OCI-LY1 (cell line): ENCODE measurements around the gene GZF1.

ENCODE experiments used
- H2AFZ ChIP-seq: fragments of 200-600 bp; sonication (generic), shearing (Covaris generic); 2 replicates; pipeline ENCODE4 v1.6.0; 2014; ENCODE audit warnings: antibody characterized with exemption, mild to moderate bottlenecking, low read length
- H3F3A ChIP-seq: fragments of 200-600 bp; sonication (generic), shearing (Covaris generic); 2 replicates; pipeline ENCODE4 v1.6.0; 2014; ENCODE audit warnings: mild to moderate bottlenecking, antibody characterized with exemption, low read length, moderate library complexity; ENCODE audit not compliant: insufficient read depth
- H3K27ac ChIP-seq: fragments of 200-600 bp; sonication (generic); 2 replicates; pipeline ENCODE4 v1.5.1; 2014; ENCODE audit warnings: low read length, mixed run types, mild to moderate bottlenecking, low read depth; ENCODE audit not compliant: poor library complexity, severe bottlenecking
- H3K27me3 ChIP-seq: fragments of 200-600 bp; sonication (generic); 2 replicates; pipeline ENCODE4 v1.6.0; 2014; ENCODE audit warnings: antibody characterized with exemption, mild to moderate bottlenecking, low read length, moderate library complexity; ENCODE audit not compliant: insufficient read depth
- H3K36me3 ChIP-seq: fragments of 200-600 bp; sonication (generic); 2 replicates; pipeline ENCODE4 v1.6.1; 2014; ENCODE audit warnings: mild to moderate bottlenecking, antibody characterized with exemption, low read length, moderate library complexity, mixed read lengths; ENCODE audit not compliant: insufficient read depth
- H3K4me1 ChIP-seq: fragments of 200-600 bp; sonication (generic); 2 replicates; pipeline ENCODE4 v1.5.1; 2014; ENCODE audit warnings: mild to moderate bottlenecking, low read length, moderate library complexity; ENCODE audit not compliant: insufficient read depth, severe bottlenecking
- H3K4me2 ChIP-seq: fragments of 200-600 bp; sonication (generic), shearing (Covaris generic); 2 replicates; pipeline ENCODE4 v1.6.1; 2014; ENCODE audit warnings: low read length
- H3K4me3 ChIP-seq: fragments of 200-600 bp; sonication (generic); 2 replicates; pipeline ENCODE4 v1.5.1; 2014; ENCODE audit warnings: low read length, low read depth, mild to moderate bottlenecking, mixed read lengths; ENCODE audit not compliant: poor library complexity, severe bottlenecking
- H3K79me2 ChIP-seq: fragments of 200-600 bp; shearing (Covaris generic); 2 replicates; pipeline ENCODE4 v1.6.1; 2016; ENCODE audit warnings: mixed run types, low read length, mixed read lengths; ENCODE audit not compliant: insufficient read depth
- H3K9ac ChIP-seq: fragments of 200-600 bp; sonication (generic), shearing (Covaris generic); 2 replicates; pipeline ENCODE4 v1.6.1; 2014; ENCODE audit warnings: mild to moderate bottlenecking, low read length, mixed read lengths
- H3K9me2 ChIP-seq: fragments of 200-600 bp; sonication (generic), shearing (Covaris generic); 2 replicates; pipeline ENCODE4 v1.6.1; 2014; ENCODE audit warnings: low read depth, mild to moderate bottlenecking, low read length, mixed read lengths
- H3K9me3 ChIP-seq: fragments of 200-600 bp; shearing (Covaris generic); 2 replicates; pipeline ENCODE4 v1.6.1; 2014; ENCODE audit warnings: low read length, mixed read lengths
- H4K20me1 ChIP-seq: fragments of 200-600 bp; sonication (generic), shearing (Covaris generic); 2 replicates; pipeline ENCODE4 v1.6.0; 2016; ENCODE audit warnings: mild to moderate bottlenecking, low read length; ENCODE audit not compliant: insufficient read depth
- CTCF ChIP-seq: fragments of 200-600 bp; sonication (generic), shearing (Covaris generic); IDR thresholded peaks from 2 replicates; pipeline ENCODE4 v1.5.1; 2017; ENCODE audit warnings: mild to moderate bottlenecking, antibody characterized with exemption, low read length, moderate library complexity, mixed read lengths
- EZH2 ChIP-seq: fragments of 200-600 bp; sonication (generic), shearing (Covaris generic); IDR thresholded peaks from 2 replicates; pipeline ENCODE4 v1.8.0; 2017; ENCODE audit warnings: borderline replicate concordance, mixed run types, mild to moderate bottlenecking, antibody characterized with exemption, low read length, moderate library complexity, mixed read lengths

The GZF1 gene

GRCh38 chr20:23393996-23394775 lies 32.2 kb downstream of the GZF1 start:
- no peaks in the 10 kb centered on the region for H3K9me3 ChIP-seq
- no peaks in the 10 kb centered on the region for H3F3A ChIP-seq
- no peak overlapping the region for H3K9ac ChIP-seq
- no peak overlapping the region for H3K27ac ChIP-seq
- peaks cover 61% of the 10 kb centered on the region for H3K36me3 ChIP-seq
- TF ChIP-seq EZH2: no peak
- TF ChIP-seq CTCF: no peak
- no peaks in the 10 kb centered on the region for H4K20me1 ChIP-seq
- no peak overlapping the region for H3K4me2 ChIP-seq
- peaks cover 15% of the 10 kb centered on the region for H3K4me1 ChIP-seq
- H3K9me2 ChIP-seq: no peaks in the 10 kb centered on the region
- peaks cover 4% of the 10 kb centered on the region; the same call in 1 of the 2 replicates for H3K79me2 ChIP-seq
- no peak overlapping the region for H2AFZ ChIP-seq
- H3K4me3 ChIP-seq: no peak overlapping the region
- no peaks in the 10 kb centered on the region for H3K27me3 ChIP-seq

GRCh38 chr20:23396950-23397627 lies 35.1 kb downstream of the GZF1 start:
- Histone ChIP-seq H3K27me3 (no peaks in the 10 kb centered on the region), H3K27ac (no peak overlapping the region), H3K9me2 (no peaks in the 10 kb centered on the region), H3K9me3 (no peaks in the 10 kb centered on the region), H3K36me3 (peaks cover 54% of the 10 kb centered on the region), H3K4me3 (no peak overlapping the region), H2AFZ (no peak overlapping the region), H3K4me1 (peaks cover 7% of the 10 kb centered on the region), H3K79me2 (peaks cover 4% of the 10 kb centered on the region; the same call in 1 of the 2 replicates), H4K20me1 (no peaks in the 10 kb centered on the region), H3K4me2 (no peak overlapping the region), H3F3A (no peaks in the 10 kb centered on the region), H3K9ac (no peak overlapping the region)
- TF ChIP-seq CTCF (no peak), EZH2 (no peak)

GRCh38 chr20:23397961-23398360 lies 36.0 kb downstream of the GZF1 start:
- Histone ChIP-seq H3K9me2 (no peaks in the 10 kb centered on the region), H3F3A (no peaks in the 10 kb centered on the region), H3K9ac (no peak overlapping the region), H3K4me2 (no peak overlapping the region), H3K4me3 (no peak overlapping the region), H3K9me3 (no peaks in the 10 kb centered on the region), H3K36me3 (peaks cover 58% of the 10 kb centered on the region), H4K20me1 (no peaks in the 10 kb centered on the region), H3K79me2 (peaks cover 9% of the 10 kb centered on the region), H3K27me3 (no peaks in the 10 kb centered on the region), H2AFZ (no peak overlapping the region), H3K27ac (no peak overlapping the region), H3K4me1 (no peaks in the 10 kb centered on the region)
- TF ChIP-seq CTCF: no peak
- no peak for TF ChIP-seq EZH2
